ENCODE measurements around the gene SLC26A2. TPM values are rescaled to one million over a fixed set of nuclear protein-coding genes. Genes with fewer than 3 reads are reported as not detected.
"Not testable (repeated sequence)": the region's sequence is repeated elsewhere in the genome, so short reads cannot be mapped to it uniquely, and the experiment has no call there.

Gene SLC26A2
- total RNA-seq, 5 donors from 2014 or later (not counting 1 experiment from before 2014, with no cell fraction given) = 5.2 to 11.0 (median 10.0) TPM

DNA sequence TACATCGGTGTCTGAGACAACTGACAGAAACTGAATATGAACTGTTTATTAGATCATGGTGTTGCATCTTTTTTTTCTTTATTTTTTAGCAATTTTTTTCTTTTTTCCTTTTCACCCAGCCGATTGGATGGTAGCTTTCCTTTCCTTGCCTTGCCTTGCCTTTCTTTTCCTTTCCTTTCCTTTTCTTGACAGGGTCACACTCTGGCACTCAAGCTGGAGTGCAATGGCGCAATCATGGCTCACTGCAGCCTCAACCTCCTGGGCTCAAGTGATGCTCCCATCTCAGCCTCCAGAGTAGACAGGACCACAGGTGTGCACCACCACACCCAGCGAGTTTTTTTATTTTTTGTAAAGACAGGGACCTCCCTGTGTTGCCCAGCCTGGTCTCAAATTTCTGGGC, 18.8 kb upstream of the SLC26A2 start:
- no peaks in the 10 kb centered on the region for H3K9me3 Mint-ChIP-seq
- peaks cover 0 to 11% of the 10 kb centered on the region in 2 experiments for H3K27me3 ChIP-seq (replicated peaks in 1 of 2; ENCODE audit: control insufficient read depth in 2 of 2, extremely low read depth in 1 of 2, insufficient read depth in 2 of 2, low read length in 1 of 2)
- H3K36me3 ChIP-seq (ENCODE audit: control insufficient read depth in 2 of 2, extremely low read depth in 1 of 2, insufficient read depth in 1 of 2, low read length in 1 of 2) = no peaks in the 10 kb centered on the region
- DNase-seq (no peak), ATAC-seq (replicated peaks in 1 of 4) (no peak)
- POLR2A ChIA-PET = no interaction called here
- no peaks in the 10 kb centered on the region for H3K9me3 ChIP-seq
- no peaks in the 10 kb centered on the region for H3K36me3 Mint-ChIP-seq
- 76% methylated on average over 3 of the region's 4 CpGs for WGBS (ENCODE audit: insufficient coverage)
- no peak overlapping the region for H3K4me3 ChIP-seq (ENCODE audit: control insufficient read depth in 1 of 2, extremely low read depth in 1 of 2, low read length in 1 of 2)
- H3K4me1 ChIP-seq (ENCODE audit: control insufficient read depth in 1 of 2, extremely low read depth in 1 of 2, insufficient read depth in 2 of 2, low read length in 2 of 2) = no peaks in the 10 kb centered on the region
- H3K27ac ChIP-seq (ENCODE audit: low read length) = no peak overlapping the region
- CTCF ChIA-PET = no interaction called here
- no peaks in the 10 kb centered on the region for H3K4me1 Mint-ChIP-seq
- peaks cover 1 to 3% of the 10 kb centered on the region in 2 donors for H3K27me3 Mint-ChIP-seq
- H3K27ac Mint-ChIP-seq = peak overlapping the region in 1 of 2 donors; percentile 3
- H3K4me3 Mint-ChIP-seq = no peak overlapping the region

DNA sequence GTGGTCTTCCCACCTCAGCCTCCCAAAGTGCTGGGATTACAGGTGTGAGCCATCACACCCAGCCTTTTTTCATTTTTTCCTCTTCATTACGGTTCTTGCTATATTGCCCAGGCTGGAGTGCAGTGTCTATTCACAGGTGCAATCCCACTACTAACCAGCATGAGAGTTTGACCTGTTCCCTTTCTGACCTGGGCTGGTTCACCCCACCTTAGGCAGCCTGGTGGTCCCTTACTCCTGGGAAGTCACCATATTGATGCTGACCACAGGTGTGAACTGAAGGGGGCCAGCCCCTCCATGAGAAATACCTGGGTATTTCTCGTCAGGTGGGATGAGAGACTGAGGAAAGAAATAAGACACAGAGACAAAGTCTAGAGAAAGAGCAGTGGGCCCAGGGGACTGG, 18.4 kb upstream of the SLC26A2 start:
- Histone ChIP-seq H3K9me3 (no peaks in the 10 kb centered on the region), H3K36me3 (ENCODE audit: control insufficient read depth in 2 of 2, extremely low read depth in 1 of 2, insufficient read depth in 1 of 2, low read length in 1 of 2) (no peaks in the 10 kb centered on the region), H3K27me3 (replicated peaks in 1 of 2; ENCODE audit: control insufficient read depth in 2 of 2, extremely low read depth in 1 of 2, insufficient read depth in 2 of 2, low read length in 1 of 2) (peaks cover 0 to 11% of the 10 kb centered on the region in 2 experiments), H3K27ac (ENCODE audit: low read length) (no peak overlapping the region), H3K4me3 (ENCODE audit: control insufficient read depth in 1 of 2, extremely low read depth in 1 of 2, low read length in 1 of 2) (no peak overlapping the region), H3K4me1 (ENCODE audit: control insufficient read depth in 1 of 2, extremely low read depth in 1 of 2, insufficient read depth in 2 of 2, low read length in 2 of 2) (no peaks in the 10 kb centered on the region)
- Mint-ChIP-seq H3K27me3 (peaks cover 0 to 4% of the 10 kb centered on the region in 2 donors), H3K9me3 (no peaks in the 10 kb centered on the region), H3K4me1 (no peaks in the 10 kb centered on the region), H3K4me3 (no peak overlapping the region), H3K27ac (no peak overlapping the region), H3K36me3 (no peaks in the 10 kb centered on the region)
- WGBS (ENCODE audit: insufficient coverage) = no CpG with 5 or more reads among the region's 2 CpGs
- ATAC-seq (replicated peaks in 1 of 4) (no peak), DNase-seq (no peak)
- CTCF ChIA-PET = no interaction called here
- POLR2A ChIA-PET = no interaction called here

- H3K27ac ChIP-seq (ENCODE audit: low read length); H3K4me1 ChIP-seq (ENCODE audit: control insufficient read depth in 1 of 2, extremely low read depth in 1 of 2, insufficient read depth in 2 of 2, low read length in 2 of 2); H3K27ac Mint-ChIP-seq; H3K4me1 Mint-ChIP-seq; H3K9me3 Mint-ChIP-seq; H3K36me3 ChIP-seq (ENCODE audit: control insufficient read depth in 2 of 2, extremely low read depth in 1 of 2, insufficient read depth in 1 of 2, low read length in 1 of 2); H3K27me3 Mint-ChIP-seq; H3K4me3 ChIP-seq (ENCODE audit: control insufficient read depth in 1 of 2, extremely low read depth in 1 of 2, low read length in 1 of 2); POLR2A ChIA-PET; CTCF ChIA-PET; H3K36me3 Mint-ChIP-seq; DNase-seq; ATAC-seq (replicated peaks in 1 of 4); H3K9me3 ChIP-seq; H3K4me3 Mint-ChIP-seq: not testable (repeated sequence)
- WGBS (ENCODE audit: insufficient coverage) = no CpG with 5 or more reads among the region's 4 CpGs
- peaks cover 0 to 11% of the 10 kb centered on the region in 2 experiments for H3K27me3 ChIP-seq (replicated peaks in 1 of 2; ENCODE audit: control insufficient read depth in 2 of 2, extremely low read depth in 1 of 2, insufficient read depth in 2 of 2, low read length in 1 of 2)
Measured at GRCh38 chr5:149942741-149943169, 17.8 kb upstream of the SLC26A2 start.

GRCh38 chr5:149943177-149943949, 17.2 kb upstream of the SLC26A2 start:
- 100% methylated on average over 1 of the region's 6 CpGs for WGBS (ENCODE audit: insufficient coverage)
- POLR2A ChIA-PET; H3K4me1 Mint-ChIP-seq; DNase-seq; H3K36me3 Mint-ChIP-seq; H3K27ac ChIP-seq (ENCODE audit: low read length); CTCF ChIA-PET; H3K27ac Mint-ChIP-seq; H3K9me3 Mint-ChIP-seq; H3K27me3 Mint-ChIP-seq; ATAC-seq (replicated peaks in 1 of 4); H3K4me3 ChIP-seq (ENCODE audit: control insufficient read depth in 1 of 2, extremely low read depth in 1 of 2, low read length in 1 of 2); H3K9me3 ChIP-seq; H3K4me1 ChIP-seq (ENCODE audit: control insufficient read depth in 1 of 2, extremely low read depth in 1 of 2, insufficient read depth in 2 of 2, low read length in 2 of 2); H3K36me3 ChIP-seq (ENCODE audit: control insufficient read depth in 2 of 2, extremely low read depth in 1 of 2, insufficient read depth in 1 of 2, low read length in 1 of 2); H3K4me3 Mint-ChIP-seq: not testable (repeated sequence)
- H3K27me3 ChIP-seq (replicated peaks in 1 of 2; ENCODE audit: control insufficient read depth in 2 of 2, extremely low read depth in 1 of 2, insufficient read depth in 2 of 2, low read length in 1 of 2) = peaks cover 0 to 11% of the 10 kb centered on the region in 2 experiments

DNA sequence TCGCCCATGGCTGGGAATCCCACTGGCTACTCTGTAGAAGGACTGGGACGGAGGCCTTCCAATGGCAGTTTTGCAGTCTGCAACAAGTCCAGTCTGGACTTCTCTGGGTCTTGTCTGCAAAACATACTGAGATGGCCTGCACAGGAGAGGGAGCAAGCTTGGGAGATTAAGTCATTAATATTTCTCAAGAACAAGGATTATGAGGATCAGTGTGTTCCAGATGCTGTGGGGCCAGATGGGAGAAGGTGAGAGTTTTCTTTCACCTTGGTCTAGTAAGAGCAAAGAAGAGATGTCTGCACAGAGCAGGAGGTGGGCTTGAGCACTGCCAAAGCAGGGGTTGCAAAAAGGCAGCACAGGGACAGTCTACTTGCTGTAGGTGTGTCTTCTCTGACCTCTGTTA, 15.9 kb upstream of the SLC26A2 start, which contains the start of gene PDE6A:
Gene PDE6A (minus strand): TSS at position 128 of the 400 bp plus-strand sequence. CDS start 120 bp downstream, at position 8.
- Histone ChIP-seq H3K27ac (ENCODE audit: low read length) (no peak within 1 kb of the TSS), H3K36me3 (ENCODE audit: control insufficient read depth in 2 of 2, extremely low read depth in 1 of 2, insufficient read depth in 1 of 2, low read length in 1 of 2) (no peaks in the 10 kb centered on the region), H3K4me3 (ENCODE audit: control insufficient read depth in 1 of 2, extremely low read depth in 1 of 2, low read length in 1 of 2) (no peak within 1 kb of the TSS), H3K9me3 (no peaks in the 10 kb centered on the region), H3K4me1 (ENCODE audit: control insufficient read depth in 1 of 2, extremely low read depth in 1 of 2, insufficient read depth in 2 of 2, low read length in 2 of 2) (no peaks in the 10 kb centered on the region), H3K27me3 (replicated peaks in 1 of 2; ENCODE audit: control insufficient read depth in 2 of 2, extremely low read depth in 1 of 2, insufficient read depth in 2 of 2, low read length in 1 of 2) (peaks cover 0 to 11% of the 10 kb centered on the region in 2 experiments)
- H3K4me1 Mint-ChIP-seq = no peaks in the 10 kb centered on the region
- H3K27ac Mint-ChIP-seq = no peak within 1 kb of the TSS
- ChIA-PET CTCF (no interaction called here), POLR2A (no interaction called here)
- DNase-seq (no peak), ATAC-seq (replicated peaks in 1 of 4) (no peak)
- no peaks in the 10 kb centered on the region for H3K36me3 Mint-ChIP-seq
- WGBS (ENCODE audit: insufficient coverage) = 84% methylated on average over 2 of the region's 2 CpGs
- no peak within 1 kb of the TSS for H3K4me3 Mint-ChIP-seq
- H3K27me3 Mint-ChIP-seq = peaks cover 7% of the 10 kb centered on the region in 2 donors
- H3K9me3 Mint-ChIP-seq = no peaks in the 10 kb centered on the region

DNA sequence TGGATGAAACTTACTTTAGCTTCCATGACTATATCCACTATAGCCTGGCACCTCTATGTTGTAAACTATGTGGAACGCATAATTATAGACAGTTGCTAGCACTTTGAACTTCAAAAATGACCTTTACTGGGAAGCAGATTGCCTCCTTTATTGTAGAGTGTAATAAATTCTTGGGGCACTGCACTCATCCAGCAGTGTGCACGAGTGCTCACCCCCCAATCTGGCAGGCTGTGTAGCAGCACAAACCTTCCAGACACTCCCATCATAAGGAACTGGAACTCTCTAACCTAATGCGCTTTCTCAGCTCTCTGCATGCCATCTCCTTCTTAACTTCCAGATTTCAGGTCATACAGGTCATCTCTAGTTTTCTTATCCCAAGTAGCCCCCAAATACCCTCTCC, 14.4 kb upstream of the SLC26A2 start:
- H3K27me3 Mint-ChIP-seq = peaks cover 7% of the 10 kb centered on the region in 2 donors
- Histone ChIP-seq H3K27ac (ENCODE audit: low read length) (no peak overlapping the region), H3K4me1 (ENCODE audit: control insufficient read depth in 1 of 2, extremely low read depth in 1 of 2, insufficient read depth in 2 of 2, low read length in 2 of 2) (no peaks in the 10 kb centered on the region), H3K9me3 (no peaks in the 10 kb centered on the region), H3K27me3 (replicated peaks in 1 of 2; ENCODE audit: control insufficient read depth in 2 of 2, extremely low read depth in 1 of 2, insufficient read depth in 2 of 2, low read length in 1 of 2) (peaks cover 0 to 11% of the 10 kb centered on the region in 2 experiments), H3K36me3 (ENCODE audit: control insufficient read depth in 2 of 2, extremely low read depth in 1 of 2, insufficient read depth in 1 of 2, low read length in 1 of 2) (no peaks in the 10 kb centered on the region), H3K4me3 (ENCODE audit: control insufficient read depth in 1 of 2, extremely low read depth in 1 of 2, low read length in 1 of 2) (no peak overlapping the region)
- no peak for DNase-seq
- no peak overlapping the region for H3K4me3 Mint-ChIP-seq
- no peak overlapping the region for H3K27ac Mint-ChIP-seq
- H3K9me3 Mint-ChIP-seq = no peaks in the 10 kb centered on the region
- ChIA-PET CTCF (no interaction called here), POLR2A (no interaction called here)
- H3K36me3 Mint-ChIP-seq = no peaks in the 10 kb centered on the region
- H3K4me1 Mint-ChIP-seq = no peaks in the 10 kb centered on the region
- no peak for ATAC-seq (replicated peaks in 1 of 4)
- WGBS (ENCODE audit: insufficient coverage) = 100% methylated on average over 1 of the region's 3 CpGs
